IMR-90 (cell line): ENCODE results near the gene SHB.

ENCODE experiments used
- BHLHE40 ChIP-seq: fragments of 150-350 bp; IDR thresholded peaks from 2 replicates; pipeline ENCODE4 v1.6.1; 2016; ENCODE audit warnings: mild to moderate bottlenecking, low read depth, low read length
- CEBPB ChIP-seq: IDR thresholded peaks from 2 replicates; pipeline ENCODE4 v1.6.1; 2012; ENCODE audit warnings: low read depth, low read length, improper control_type of control experiment
- CTCF ChIP-seq: conservative IDR thresholded peaks from 2 replicates; pipeline ENCODE4 v1.5.1; 2012; ENCODE audit warnings: mild to moderate bottlenecking, low read depth, low read length, improper control_type of control experiment
- MAFK ChIP-seq: IDR thresholded peaks from 2 replicates; pipeline ENCODE4 v1.6.1; 2012; ENCODE audit warnings: low read depth, low read length, improper control_type of control experiment
- NFE2L2 ChIP-seq: fragments of 150-350 bp; IDR thresholded peaks from 2 replicates; pipeline ENCODE4 v1.6.1; 2016; ENCODE audit warnings: low read depth, mild to moderate bottlenecking, low read length
- POLR2A ChIP-seq: IDR thresholded peaks from 2 replicates; pipeline ENCODE4 v1.6.1; 2012; ENCODE audit warnings: mild to moderate bottlenecking, low read depth, low read length
- RAD21 ChIP-seq: IDR thresholded peaks from 2 replicates; pipeline ENCODE4 v1.6.1; 2012; ENCODE audit warnings: low read length, improper control_type of control experiment
- SMC3 ChIP-seq: fragments of 150-350 bp; IDR thresholded peaks from 2 replicates; pipeline ENCODE4 v1.6.1; 2016; ENCODE audit warnings: low read depth, mild to moderate bottlenecking, antibody characterized with exemption, low read length, moderate library complexity
- USF2 ChIP-seq: fragments of 150-350 bp; IDR thresholded peaks from 2 replicates; pipeline ENCODE4 v1.6.1; 2017; ENCODE audit warnings: mild to moderate bottlenecking, antibody characterized with exemption, low read length, low read depth

GRCh38 chr9:37880916-37881479, 188.0 kb downstream of the SHB start:
- TF ChIP-seq NFE2L2: no peak
- TF ChIP-seq POLR2A: no peak
- no peak for TF ChIP-seq CTCF
- TF ChIP-seq MAFK: no peak
- TF ChIP-seq CEBPB: no peak
- TF ChIP-seq RAD21: no peak
- no peak for TF ChIP-seq BHLHE40
- no peak for TF ChIP-seq USF2
- TF ChIP-seq SMC3: no peak
